HCT116 (cell line): ENCODE results near the gene FBN3.

Experiments
- ATF3 ChIP-seq: IDR thresholded peaks from 2 replicates; pipeline ENCODE4 v1.6.1; 2012
- CBX3 ChIP-seq: IDR thresholded peaks from 2 replicates; pipeline ENCODE4 v1.6.1; 2012; ENCODE audit warnings: low read depth
- EZH2 ChIP-seq: fragments of 200-600 bp; sonication (generic); IDR thresholded peaks from 2 replicates; pipeline ENCODE4 v1.6.1; 2017; ENCODE audit warnings: antibody characterized with exemption, mixed run types
- POLR2A ChIP-seq: IDR thresholded peaks from 2 replicates; pipeline ENCODE4 v1.7.0; 2011; ENCODE audit warnings: borderline replicate concordance; ENCODE audit not compliant: insufficient read depth, insufficient read length; ENCODE audit errors: extremely low read depth
- POLR2AphosphoS5 ChIP-seq: IDR thresholded peaks from 2 replicates; pipeline ENCODE4 v1.6.1; 2011; ENCODE audit warnings: mild to moderate bottlenecking, low read depth, low read length, moderate library complexity
- YY1 ChIP-seq: IDR thresholded peaks from 2 replicates; pipeline ENCODE4 v1.6.1; 2011; ENCODE audit warnings: low read length, low read depth, moderate library complexity, mild to moderate bottlenecking; ENCODE audit not compliant: insufficient replicate concordance; ENCODE audit errors: extremely low read depth
- ZNF274 ChIP-seq: fragments of 200-500 bp; sonication (Bioruptor generic); IDR thresholded peaks from 2 replicates; pipeline ENCODE4 v1.6.1; 2014; ENCODE audit warnings: mild to moderate bottlenecking, low read depth, low read length, inconsistent platforms
- TF ChIP-seq, protein P1 (sequence below), 3 experiments: fragments of 200-600 bp in 1 of 3; sonication (generic) in 1 of 3; IDR thresholded peaks in 2 of 3; conservative IDR thresholded peaks in 1 of 3; 2 replicates each; pipeline ENCODE4 v1.5.1; 2012 to 2017; ENCODE audit warnings: low read depth in 2 of 3, low read length in 2 of 3, antibody characterized with exemption in 1 of 3, borderline replicate concordance in 1 of 3, control low read depth in 1 of 3, mild to moderate bottlenecking in 1 of 3, mixed read lengths in 1 of 3, mixed run types in 1 of 3, moderate library complexity in 1 of 3; ENCODE audit not compliant: insufficient read depth in 1 of 3

- no peak for TF ChIP-seq POLR2A
- TF ChIP-seq, protein P1, sequence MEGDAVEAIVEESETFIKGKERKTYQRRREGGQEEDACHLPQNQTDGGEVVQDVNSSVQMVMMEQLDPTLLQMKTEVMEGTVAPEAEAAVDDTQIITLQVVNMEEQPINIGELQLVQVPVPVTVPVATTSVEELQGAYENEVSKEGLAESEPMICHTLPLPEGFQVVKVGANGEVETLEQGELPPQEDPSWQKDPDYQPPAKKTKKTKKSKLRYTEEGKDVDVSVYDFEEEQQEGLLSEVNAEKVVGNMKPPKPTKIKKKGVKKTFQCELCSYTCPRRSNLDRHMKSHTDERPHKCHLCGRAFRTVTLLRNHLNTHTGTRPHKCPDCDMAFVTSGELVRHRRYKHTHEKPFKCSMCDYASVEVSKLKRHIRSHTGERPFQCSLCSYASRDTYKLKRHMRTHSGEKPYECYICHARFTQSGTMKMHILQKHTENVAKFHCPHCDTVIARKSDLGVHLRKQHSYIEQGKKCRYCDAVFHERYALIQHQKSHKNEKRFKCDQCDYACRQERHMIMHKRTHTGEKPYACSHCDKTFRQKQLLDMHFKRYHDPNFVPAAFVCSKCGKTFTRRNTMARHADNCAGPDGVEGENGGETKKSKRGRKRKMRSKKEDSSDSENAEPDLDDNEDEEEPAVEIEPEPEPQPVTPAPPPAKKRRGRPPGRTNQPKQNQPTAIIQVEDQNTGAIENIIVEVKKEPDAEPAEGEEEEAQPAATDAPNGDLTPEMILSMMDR (IDR thresholded peaks at IDR 0.05 in 2 of 3, conservative IDR thresholded peaks at IDR 0.05 in 1 of 3; ENCODE audit: borderline replicate concordance in 1 of 3, insufficient read depth in 1 of 3, low read depth in 2 of 3, low read length in 2 of 3) = no peak
- no peak for TF ChIP-seq POLR2AphosphoS5
- no peak for TF ChIP-seq CBX3
- TF ChIP-seq EZH2 = no peak
- TF ChIP-seq ATF3 = no peak
- no peak for TF ChIP-seq ZNF274
- no peak for TF ChIP-seq YY1
Observed at GRCh38 chr19:8129061-8129618, 20.3 kb downstream of the FBN3 start.
